ENCODE results near the gene RHOBTB1.
A peak's percentile ranks its signal among the peaks of the same experiment; 100 is the strongest.

The RHOBTB1 gene

DNA sequence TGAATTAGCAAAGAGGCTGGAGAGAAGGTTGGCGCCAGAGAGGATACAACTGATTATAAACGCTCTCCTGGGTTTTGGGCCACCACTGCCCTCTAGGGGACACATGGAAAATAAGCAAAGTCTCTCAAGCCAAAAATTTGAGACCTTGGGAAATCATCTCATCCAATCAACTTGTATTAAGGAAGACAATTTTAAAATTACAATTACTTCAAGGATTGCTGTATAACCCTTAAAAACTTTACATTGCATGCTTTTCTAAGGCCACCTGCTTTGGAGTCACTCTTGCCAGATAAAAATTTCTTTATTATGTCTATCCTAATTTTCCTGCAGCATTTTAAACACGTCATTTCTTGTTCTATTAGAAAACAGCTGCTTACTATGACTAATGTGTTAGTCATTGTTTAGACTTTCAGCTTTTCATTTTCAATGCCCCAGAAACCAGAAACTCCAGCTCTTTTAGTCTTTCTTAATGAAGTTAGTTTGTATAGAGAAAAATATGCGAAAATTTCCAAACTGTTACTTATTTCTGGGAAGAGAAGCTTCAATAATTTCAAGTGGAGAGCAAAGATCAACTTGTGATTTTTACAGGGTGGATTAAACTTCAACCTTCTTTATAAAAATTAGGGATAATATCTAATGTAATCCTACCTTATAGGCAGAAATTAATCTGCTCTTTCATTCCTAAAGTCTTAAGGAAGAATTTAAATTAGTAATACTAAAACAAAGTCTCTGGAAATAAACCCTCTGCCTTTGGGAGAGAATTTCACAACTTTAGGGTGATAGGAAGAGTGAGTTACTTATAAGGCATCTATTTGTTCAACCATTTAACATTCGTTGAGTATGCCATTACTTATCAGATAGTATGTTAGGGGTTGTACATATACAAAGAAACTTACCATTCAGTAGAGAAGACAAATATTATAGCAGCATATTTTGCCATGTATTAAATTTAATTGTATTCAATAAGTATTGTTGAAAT is 20.6 kb upstream of the RHOBTB1 start:
- DNase-seq (ENCODE audit: low read depth) = peak; percentile 15

DNA sequence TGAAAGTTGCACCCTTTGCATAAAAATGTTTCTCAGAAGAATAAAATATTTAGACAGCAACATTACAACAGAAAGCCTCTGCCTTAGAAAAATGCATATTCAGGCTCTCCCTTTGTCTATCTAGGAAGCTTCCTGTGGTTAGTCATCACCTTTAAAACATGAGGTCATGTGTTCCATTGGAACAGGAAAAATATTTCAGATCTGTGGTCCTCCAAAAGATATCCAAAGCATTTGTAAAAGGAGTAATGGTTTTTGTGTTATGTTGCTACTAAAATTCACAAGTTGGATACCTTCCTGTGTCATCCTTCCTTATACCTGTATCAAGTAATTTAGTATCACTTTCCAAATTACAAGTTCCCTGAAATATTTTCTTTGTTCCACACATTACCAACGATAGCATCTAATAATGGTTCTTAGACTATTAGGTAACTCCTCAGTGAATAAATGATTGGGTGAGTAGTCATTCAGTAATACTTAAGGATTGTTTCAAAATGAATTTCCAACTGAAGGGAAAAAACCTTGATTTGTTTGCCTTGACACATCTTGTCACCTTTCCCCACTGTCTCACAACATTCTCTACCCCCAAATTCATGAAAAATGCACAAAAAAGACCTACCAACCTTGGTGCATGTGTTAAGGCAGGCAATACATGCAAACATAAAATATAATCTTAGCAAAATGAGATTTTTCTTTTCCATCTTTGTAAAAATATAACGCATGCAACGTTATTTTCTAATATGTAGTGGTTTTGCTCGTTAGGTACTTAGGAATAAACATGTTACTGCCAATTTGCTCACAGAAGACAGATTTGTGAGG is 19.7 kb upstream of the RHOBTB1 start:
- DNase-seq (ENCODE audit: low read depth) = no peak

DNA sequence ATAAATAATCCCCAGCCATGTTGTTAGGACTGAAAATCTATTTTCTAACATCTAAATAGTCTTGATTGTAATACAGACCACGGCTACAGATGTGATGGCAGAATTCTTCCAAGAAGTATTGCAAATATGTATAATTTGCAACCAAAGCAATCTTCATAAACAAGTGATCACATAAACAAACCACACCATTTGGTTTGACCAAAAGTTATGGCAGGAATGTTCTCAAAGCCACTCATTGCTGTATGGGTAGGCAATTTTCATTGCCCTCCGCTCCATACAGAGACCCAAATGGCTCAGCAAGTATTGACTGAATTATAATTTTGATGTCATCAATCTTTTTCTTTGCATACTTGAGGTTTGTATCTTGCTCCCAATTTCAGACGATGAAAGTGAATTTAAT is 19.0 kb upstream of the RHOBTB1 start:
- DNase-seq (ENCODE audit: low read depth) = no peak

DNA sequence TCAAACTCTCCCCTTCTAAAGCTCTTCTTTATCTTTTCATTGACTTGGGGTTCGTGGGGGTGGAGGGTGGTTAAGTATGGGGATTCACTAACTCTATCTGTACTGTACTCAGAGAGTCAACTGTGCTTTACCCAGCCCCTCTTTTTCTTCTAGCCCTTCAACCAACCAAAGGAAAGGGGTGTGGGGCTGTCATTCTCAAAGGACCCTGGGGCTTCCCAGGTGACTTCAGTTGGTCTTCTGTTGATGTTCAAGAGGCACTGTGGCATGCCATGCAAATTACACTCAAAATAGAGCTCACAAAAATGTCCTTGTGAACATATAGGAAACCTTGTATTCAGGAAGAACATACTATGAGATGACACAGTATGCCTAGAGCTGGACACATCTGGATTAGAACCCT is 16.9 kb upstream of the RHOBTB1 start:
- no peak for DNase-seq (ENCODE audit: low read depth)

DNA sequence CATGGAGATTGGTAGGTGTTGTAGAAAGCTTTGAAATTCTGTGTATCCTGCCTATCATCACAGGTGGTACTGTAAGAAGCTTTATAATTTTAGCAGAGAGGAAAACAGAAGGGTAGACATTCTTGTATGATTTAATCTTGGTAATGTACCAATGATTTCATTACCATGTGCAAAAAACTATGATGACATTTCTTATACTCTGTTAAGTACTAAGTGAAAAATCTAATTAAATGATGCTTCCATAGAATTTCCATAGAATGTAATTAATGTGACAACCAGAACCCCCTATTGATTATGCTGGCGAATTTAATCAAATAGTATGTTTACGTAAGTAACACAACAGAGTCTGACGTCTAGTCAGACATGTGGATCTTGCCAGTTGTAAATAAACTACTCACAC is 16.0 kb upstream of the RHOBTB1 start:
- no peak for DNase-seq (ENCODE audit: low read depth)

GRCh38 chr10:60958892-60959601 is 15.1 kb upstream of the RHOBTB1 start:
- DNase-seq (ENCODE audit: low read depth) = no peak

DNA sequence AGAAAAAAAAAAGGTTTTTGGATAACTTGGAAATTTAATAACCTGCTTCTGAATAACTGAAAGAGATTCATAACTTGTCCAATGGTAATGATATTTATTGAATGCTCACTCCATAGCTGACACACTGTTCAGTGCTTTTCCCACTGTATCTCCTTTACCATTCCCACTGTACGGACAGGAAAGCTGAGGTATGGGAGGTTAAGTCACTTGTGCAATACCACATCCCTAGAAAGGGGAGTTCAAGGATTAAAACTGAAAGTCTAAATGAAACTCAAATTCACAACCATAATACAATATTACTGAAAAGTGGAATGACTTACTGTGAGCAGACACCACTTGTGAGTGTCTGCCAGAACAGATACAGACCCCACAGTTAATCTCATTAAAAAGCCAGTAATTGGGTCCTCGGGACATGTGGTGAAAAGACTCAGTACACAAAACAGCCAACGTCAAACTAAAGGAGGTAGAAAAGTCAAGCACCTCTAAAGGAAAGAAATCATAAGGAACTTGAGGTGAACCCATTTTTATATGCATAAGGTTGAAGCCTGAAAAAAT is 13.8 kb upstream of the RHOBTB1 start:
- no peak for DNase-seq (ENCODE audit: low read depth)

- no peak for DNase-seq (ENCODE audit: low read depth)
These were observed 12.0 kb upstream of the RHOBTB1 start for GRCh38 chr10:60955957-60956425.

DNA sequence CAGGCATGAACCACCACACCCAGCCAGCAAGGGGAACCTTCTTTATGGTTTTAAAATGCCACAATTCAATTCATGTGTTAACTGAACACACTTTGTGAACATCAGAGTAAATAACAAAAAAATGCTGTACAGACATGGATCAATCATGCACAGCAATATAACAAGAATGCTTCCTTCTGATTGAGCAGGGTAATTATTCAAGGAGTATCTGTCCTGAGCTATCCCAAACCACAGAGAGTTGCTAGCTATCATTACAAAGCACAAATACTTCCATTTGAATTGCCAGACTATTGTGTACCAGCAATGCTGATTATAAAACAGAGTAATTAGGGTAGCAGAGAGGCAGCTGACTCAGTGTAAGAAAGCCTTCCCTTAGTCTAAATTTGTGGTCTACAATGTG is 11.3 kb upstream of the RHOBTB1 start:
- DNase-seq (ENCODE audit: low read depth) = no peak

GRCh38 chr10:60954035-60954434 is 10.1 kb upstream of the RHOBTB1 start:
- DNase-seq (ENCODE audit: low read depth) = no peak

DNA sequence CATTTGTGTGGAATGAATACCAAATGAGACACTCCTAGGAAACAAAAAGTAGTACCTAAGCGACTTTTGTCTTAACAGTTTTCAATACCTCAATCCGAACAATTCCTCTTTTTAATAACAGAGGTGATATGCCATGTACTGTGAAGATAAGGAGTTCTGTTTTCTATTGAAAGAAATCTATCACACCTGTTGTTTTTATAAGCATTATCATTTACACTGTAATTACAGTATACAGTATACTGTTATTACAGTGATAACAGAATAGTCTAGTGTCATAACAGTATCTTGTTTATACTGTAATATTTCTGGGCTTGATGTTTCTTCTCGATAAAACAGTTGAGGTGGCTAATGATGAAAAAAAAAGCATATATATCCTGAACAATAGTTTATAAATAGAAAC is 9.4 kb upstream of the RHOBTB1 start:
- no peak for DNase-seq (ENCODE audit: low read depth)

DNA sequence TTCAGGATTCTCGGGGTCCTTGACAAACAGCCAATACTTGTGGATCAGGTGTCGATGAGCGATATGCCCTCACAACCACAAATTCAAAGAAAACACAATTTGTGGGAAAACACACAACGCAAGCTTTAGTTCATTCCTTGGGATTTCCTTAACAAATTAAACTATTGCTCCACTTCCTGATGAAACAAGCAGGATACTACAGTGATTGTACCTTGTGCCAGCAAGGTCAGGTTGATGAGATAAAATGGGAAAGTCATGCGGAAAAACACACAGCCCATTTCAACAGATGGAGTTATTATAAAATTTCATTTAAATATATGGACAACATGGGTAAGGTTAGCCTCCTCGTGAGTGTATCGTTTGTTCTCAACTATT is 8.8 kb upstream of the RHOBTB1 start:
- no peak for DNase-seq (ENCODE audit: low read depth)

DNA sequence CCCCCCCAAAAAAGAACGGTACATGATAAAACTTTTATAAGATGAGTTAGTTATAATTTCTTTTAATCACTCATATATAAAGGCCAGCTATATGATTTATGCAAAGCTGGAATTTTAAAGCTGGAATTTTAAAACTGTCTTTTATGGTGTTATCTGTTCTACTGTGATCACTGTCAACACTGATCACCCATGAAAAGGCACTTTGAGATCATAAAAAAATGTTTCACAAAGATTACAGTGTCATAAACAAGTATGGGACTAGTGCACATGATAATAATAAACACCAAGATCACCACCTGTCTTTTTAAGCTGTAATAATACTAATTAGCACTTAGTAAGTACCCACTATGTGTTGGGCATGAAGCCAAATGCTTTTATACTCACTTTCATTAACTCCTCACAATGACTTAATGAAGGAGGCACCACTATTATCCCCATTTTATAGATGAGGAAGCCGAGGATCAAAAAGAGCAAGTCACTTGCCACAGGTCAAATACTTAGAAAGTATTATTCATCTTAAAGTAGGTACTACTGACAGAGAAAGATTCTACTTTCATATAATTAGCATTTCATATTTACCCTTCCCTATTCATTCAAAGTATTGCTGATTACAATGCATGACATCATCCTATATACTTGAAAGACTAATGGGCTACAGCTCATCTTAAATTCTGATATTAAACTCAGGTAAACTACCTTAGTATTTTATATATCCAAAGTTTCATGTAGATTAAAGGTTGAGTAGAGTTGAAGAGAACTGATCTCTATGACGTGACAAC is 8.3 kb upstream of the RHOBTB1 start:
- no peak for DNase-seq (ENCODE audit: low read depth)

GRCh38 chr10:60951272-60951724 is 7.3 kb upstream of the RHOBTB1 start:
- no peak for DNase-seq (ENCODE audit: low read depth)

- no peak for DNase-seq (ENCODE audit: low read depth)
These were observed 6.3 kb upstream of the RHOBTB1 start for GRCh38 chr10:60950300-60950699.

- no peak for DNase-seq (ENCODE audit: low read depth)
These were observed 4.9 kb upstream of the RHOBTB1 start for GRCh38 chr10:60948851-60949250.

- no peak for DNase-seq (ENCODE audit: low read depth)
These were observed 919 bp upstream of the RHOBTB1 start for GRCh38 chr10:60944910-60945297.

DNA sequence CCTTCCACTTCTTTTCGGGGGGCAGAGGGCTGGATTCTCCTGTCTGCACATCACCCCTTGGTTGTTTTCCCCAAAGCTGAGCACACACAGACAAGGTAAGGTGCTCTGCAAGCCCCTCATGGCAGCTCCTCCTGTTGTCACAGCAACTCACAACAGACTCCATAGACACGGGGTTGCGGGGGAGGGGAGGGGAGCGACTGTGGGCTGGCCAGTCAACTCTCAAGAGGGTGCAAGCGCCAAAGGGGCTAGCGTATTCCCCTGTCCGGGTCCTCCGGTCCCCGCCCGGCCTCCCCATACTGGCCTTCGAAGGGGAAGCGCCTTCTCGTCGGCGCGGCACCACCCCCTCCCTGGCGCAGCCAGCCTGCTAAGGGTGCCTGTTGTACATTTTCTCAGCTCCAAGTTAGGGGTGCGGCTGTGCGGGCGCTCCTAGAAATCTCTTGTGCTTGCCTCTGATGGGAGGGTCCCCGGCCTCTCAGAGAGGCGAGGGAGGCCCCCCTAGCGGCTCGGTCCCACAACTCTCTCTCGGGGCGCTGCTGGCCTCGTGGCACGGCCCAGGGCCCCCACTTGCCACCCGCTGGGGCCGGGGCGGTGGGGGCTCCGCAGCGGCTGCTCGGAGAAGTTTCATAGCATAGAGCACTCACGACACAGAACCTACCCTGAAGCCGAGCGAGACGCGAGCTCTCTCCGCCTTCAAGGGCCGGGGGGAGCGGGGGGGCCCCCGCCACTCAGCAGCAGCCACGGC is 498 bp downstream of the RHOBTB1 start:
- no peak for DNase-seq (ENCODE audit: low read depth)

GRCh38 chr10:60942788-60943315 is 1.1 kb downstream of the RHOBTB1 start:
- DNase-seq (ENCODE audit: low read depth) = no peak
